OCI-LY7 (cell line): Measurements from ENCODE around the gene KIAA0232. TPM values are rescaled to one million over a fixed set of nuclear protein-coding genes. Genes with fewer than 3 reads are reported as not detected.

Experiments
- BruUV-seq: library from RNA; stranded (reverse); fragments of 400-500 nt; replicated peaks from 2 replicates; lab custom pipeline; 2021; lab: Mats Ljungman, UMichigan
- CTCF ChIA-PET: fragments of 300-600 bp; sonication (Branson Sonifier 250); formaldehyde crosslinking; loops from one replicate; lab custom pipeline; 2022; ENCODE audit warnings: antibody characterized with exemption; ENCODE audit not compliant: unreplicated experiment; lab: Charles Lee
- POLR2A ChIA-PET: fragments of 300-600 bp; sonication (Branson Sonifier 250); formaldehyde crosslinking; loops from one replicate; lab custom pipeline; 2022; ENCODE audit warnings: antibody characterized with exemption; lab: Charles Lee
- DNase-seq: peaks from one replicate; pipeline ENCODE4 v3.0.0-alpha.2; 2015; ENCODE audit warnings: low spot score
- H2AFZ ChIP-seq: fragments of 200-600 bp; sonication (generic), shearing (Covaris generic); 2 replicates; pipeline ENCODE4 v1.6.1; 2014; ENCODE audit warnings: mild to moderate bottlenecking, antibody characterized with exemption, low read length, moderate library complexity
- H3K27ac ChIP-seq: fragments of 200-600 bp; sonication (generic); 2 replicates; pipeline ENCODE4 v1.5.1; 2014; ENCODE audit warnings: mixed run types, low read depth, mild to moderate bottlenecking, moderate library complexity, low read length, inconsistent platforms; ENCODE audit not compliant: poor library complexity, severe bottlenecking
- H3K36me3 ChIP-seq: fragments of 200-600 bp; sonication (generic); 2 replicates; pipeline ENCODE4 v1.6.1; 2014; ENCODE audit warnings: mild to moderate bottlenecking, antibody characterized with exemption, low read length, moderate library complexity, mixed read lengths; ENCODE audit not compliant: insufficient read depth
- H3K4me1 ChIP-seq: fragments of 200-600 bp; sonication (generic); 2 replicates; pipeline ENCODE4 v1.5.1; 2014; ENCODE audit warnings: mild to moderate bottlenecking, low read length; ENCODE audit not compliant: insufficient read depth, poor library complexity, severe bottlenecking
- H3K4me2 ChIP-seq: fragments of 200-600 bp; sonication (generic); 2 replicates; pipeline ENCODE4 v1.6.1; 2014; ENCODE audit warnings: mild to moderate bottlenecking, low read length
- H3K4me3 ChIP-seq: fragments of 200-600 bp; sonication (generic); 2 replicates; pipeline ENCODE4 v1.5.1; 2014; ENCODE audit warnings: mild to moderate bottlenecking, low read depth, low read length; ENCODE audit not compliant: poor library complexity, severe bottlenecking
- H3K79me2 ChIP-seq: fragments of 200-600 bp; sonication (generic); 2 replicates; pipeline ENCODE4 v1.6.1; 2016; ENCODE audit warnings: low read depth, mild to moderate bottlenecking, low read length, moderate library complexity, mixed read lengths; ENCODE audit not compliant: insufficient read depth
- H3K9me2 ChIP-seq: fragments of 200-600 bp; sonication (generic); 2 replicates; pipeline ENCODE4 v1.6.1; 2016; ENCODE audit warnings: mild to moderate bottlenecking, low read length, mixed read lengths; ENCODE audit not compliant: insufficient read depth
- H3K9me3 ChIP-seq: fragments of 200-600 bp; sonication (generic); 2 replicates; pipeline ENCODE4 v1.6.1; 2014; ENCODE audit warnings: mild to moderate bottlenecking, mixed run types, low read length, mixed read lengths
- H4K20me1 ChIP-seq: fragments of 200-600 bp; sonication (generic); 2 replicates; pipeline ENCODE4 v1.6.1; 2014; ENCODE audit warnings: mild to moderate bottlenecking, antibody characterized with exemption, low read length, moderate library complexity, mixed read lengths; ENCODE audit not compliant: insufficient read depth
- EZH2phosphoT487 ChIP-seq: fragments of 200-600 bp; sonication (generic); IDR thresholded peaks from 2 replicates; pipeline ENCODE4 v1.6.1; 2018; ENCODE audit warnings: low read depth, borderline replicate concordance, mild to moderate bottlenecking, mixed run types, antibody characterized with exemption, low read length, moderate library complexity, mixed read lengths
- intact Hi-C: fragments of 100-400 bp; cut with micrococcal nuclease; formaldehyde crosslinking; loops from one replicate; pipeline ENCODE4 v1.10.0; 2022; ENCODE audit not compliant: unreplicated experiment
- total RNA-seq, 2 experiments: library from RNA; depleted of rRNA in 1 of 2; stranded (reverse); fragments of >200 nt in 1 of 2; shearing (Covaris generic) in 1 of 2; gene quantifications; 2 replicates each; pipeline ENCODE4 v1.2.3, GENCODE V29; 2014 to 2022
- TF ChIP-seq, protein P1 (sequence below): fragments of 200-600 bp; sonication (generic); conservative IDR thresholded peaks from 2 replicates; pipeline ENCODE4 v1.5.1; 2014; ENCODE audit warnings: mild to moderate bottlenecking, antibody characterized with exemption, low read length, moderate library complexity, mixed read lengths

KIAA0232 gene
- total RNA-seq, 2 experiments from 2014 or later = 7.5 to 13.5 TPM

GRCh38 chr4:6932918-6933317, 150.4 kb downstream of the KIAA0232 start:
- POLR2A ChIA-PET = no interaction called here
- Histone ChIP-seq H3K36me3 (peaks cover 9% of the 10 kb centered on the region; the same call in 1 of the 2 replicates), H4K20me1 (no peaks in the 10 kb centered on the region), H3K9me3 (0 out of 2 replicates have a peak, but pooled peaks cover 5% of the 10 kb centered on the region), H3K4me1 (peaks cover under 1% of the 10 kb centered on the region), H3K4me3 (no peak overlapping the region), H3K4me2 (no peak overlapping the region), H3K9me2 (no peaks in the 10 kb centered on the region), H3K27ac (no peak overlapping the region), H2AFZ (no peak overlapping the region), H3K79me2 (no peaks in the 10 kb centered on the region)
- no TSS peak for BruUV-seq
- intact Hi-C loops = no loop called here
- CTCF ChIA-PET = no interaction called here
- TF ChIP-seq EZH2phosphoT487 = no peak
- TF ChIP-seq, protein P1, sequence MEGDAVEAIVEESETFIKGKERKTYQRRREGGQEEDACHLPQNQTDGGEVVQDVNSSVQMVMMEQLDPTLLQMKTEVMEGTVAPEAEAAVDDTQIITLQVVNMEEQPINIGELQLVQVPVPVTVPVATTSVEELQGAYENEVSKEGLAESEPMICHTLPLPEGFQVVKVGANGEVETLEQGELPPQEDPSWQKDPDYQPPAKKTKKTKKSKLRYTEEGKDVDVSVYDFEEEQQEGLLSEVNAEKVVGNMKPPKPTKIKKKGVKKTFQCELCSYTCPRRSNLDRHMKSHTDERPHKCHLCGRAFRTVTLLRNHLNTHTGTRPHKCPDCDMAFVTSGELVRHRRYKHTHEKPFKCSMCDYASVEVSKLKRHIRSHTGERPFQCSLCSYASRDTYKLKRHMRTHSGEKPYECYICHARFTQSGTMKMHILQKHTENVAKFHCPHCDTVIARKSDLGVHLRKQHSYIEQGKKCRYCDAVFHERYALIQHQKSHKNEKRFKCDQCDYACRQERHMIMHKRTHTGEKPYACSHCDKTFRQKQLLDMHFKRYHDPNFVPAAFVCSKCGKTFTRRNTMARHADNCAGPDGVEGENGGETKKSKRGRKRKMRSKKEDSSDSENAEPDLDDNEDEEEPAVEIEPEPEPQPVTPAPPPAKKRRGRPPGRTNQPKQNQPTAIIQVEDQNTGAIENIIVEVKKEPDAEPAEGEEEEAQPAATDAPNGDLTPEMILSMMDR = no peak
- DNase-seq = no peak

Other genes starting within 250 kb of the KIAA0232 start
- gene MAN2B2, start 207.5 kb upstream of the KIAA0232 start, total RNA-seq (2014; rRNA removed; shearing (Covaris generic)) = 11.0 and 13.7 TPM in 2 replicates
- gene MAN2B2, start 207.5 kb upstream of the KIAA0232 start, total RNA-seq (2022) = 19.4 and 20.4 TPM in 2 replicates
- 90.8 and 142 TPM in 2 replicates for gene MRFAP1, start 142.0 kb upstream of the KIAA0232 start, total RNA-seq (2014; rRNA removed; shearing (Covaris generic))
- 213 and 224 TPM in 2 replicates for gene MRFAP1, start 142.0 kb upstream of the KIAA0232 start, total RNA-seq (2022)
- gene S100P, start 88.8 kb upstream of the KIAA0232 start, total RNA-seq (2014; rRNA removed; shearing (Covaris generic)) = not detected in 2 replicates
- gene S100P, start 88.8 kb upstream of the KIAA0232 start, total RNA-seq (2022) = not detected in 2 replicates
- gene MRFAP1L1, start 72.9 kb upstream of the KIAA0232 start, total RNA-seq (2014; rRNA removed; shearing (Covaris generic)) = 50.5 and 79.2 TPM in 2 replicates
- 49.3 and 50.1 TPM in 2 replicates for gene MRFAP1L1, start 72.9 kb upstream of the KIAA0232 start, total RNA-seq (2022)
- gene BLOC1S4, start 66.6 kb upstream of the KIAA0232 start, total RNA-seq (2014; rRNA removed; shearing (Covaris generic)) = 26.5 and 36.1 TPM in 2 replicates
- 26.1 and 32.3 TPM in 2 replicates for gene BLOC1S4, start 66.6 kb upstream of the KIAA0232 start, total RNA-seq (2022)
- gene TBC1D14, start 127.1 kb downstream of the KIAA0232 start, total RNA-seq (2014; rRNA removed; shearing (Covaris generic)) = 35.6 and 38.4 TPM in 2 replicates
- gene TBC1D14, start 127.1 kb downstream of the KIAA0232 start, total RNA-seq (2022) = 44.1 and 50.4 TPM in 2 replicates